Measurements from ENCODE around the gene LPAR3. TPM values are rescaled to one million over a fixed set of nuclear protein-coding genes. Genes with fewer than 3 reads are reported as not detected.

Gene LPAR3
- total RNA-seq, 1 experiment from 2014 or later, result 0.13 TPM

GRCh38 chr1:84803604-84804003, 89.4 kb downstream of the LPAR3 start:
- no peaks in the 10 kb centered on the region for H3K36me3 ChIP-seq (ENCODE audit: insufficient read depth, low read length, poor library complexity, severe bottlenecking)
- no peaks in the 10 kb centered on the region for H3K9me3 ChIP-seq (ENCODE audit: low read depth, low read length, poor library complexity, severe bottlenecking)
- no peak overlapping the region for H3K27ac ChIP-seq (ENCODE audit: low read depth, low read length, poor library complexity, severe bottlenecking)
- CTCF ChIA-PET, result no interaction called here
- no peak overlapping the region for H3K4me3 ChIP-seq (ENCODE audit: low read depth, low read length, poor library complexity, severe bottlenecking)
- no peaks in the 10 kb centered on the region for H3K4me1 ChIP-seq (ENCODE audit: insufficient read depth, low read length, poor library complexity, severe bottlenecking)
- DNase-seq (ENCODE audit: low spot score), result no peak
- no TSS peak for BruUV-seq (replicated peaks)
- peaks cover 27% of the 10 kb centered on the region for H3K27me3 ChIP-seq (replicated peaks; ENCODE audit: insufficient read depth, low read depth, low read length, poor library complexity)
- POLR2A ChIA-PET (ENCODE audit: low non-redundant PET), result no interaction called here
- TF ChIP-seq EZH2 (IDR thresholded peaks at IDR 0.05; ENCODE audit: borderline replicate concordance, low read depth, low read length, poor library complexity, severe bottlenecking) (no peak), CTCF (conservative IDR thresholded peaks at IDR 0.05; ENCODE audit: low read depth, low read length) (no peak)
- intact Hi-C loops (cut with micrococcal nuclease; ENCODE audit: unreplicated experiment), result no loop called here

GRCh38 chr1:84802567-84803232, 90.3 kb downstream of the LPAR3 start:
- Histone ChIP-seq H3K9me3 (ENCODE audit: low read depth, low read length, poor library complexity, severe bottlenecking) (no peaks in the 10 kb centered on the region), H3K27me3 (replicated peaks; ENCODE audit: insufficient read depth, low read depth, low read length, poor library complexity) (peaks cover 20% of the 10 kb centered on the region), H3K36me3 (ENCODE audit: insufficient read depth, low read length, poor library complexity, severe bottlenecking) (no peaks in the 10 kb centered on the region), H3K4me3 (ENCODE audit: low read depth, low read length, poor library complexity, severe bottlenecking) (no peak overlapping the region), H3K27ac (ENCODE audit: low read depth, low read length, poor library complexity, severe bottlenecking) (no peak overlapping the region), H3K4me1 (ENCODE audit: insufficient read depth, low read length, poor library complexity, severe bottlenecking) (no peaks in the 10 kb centered on the region)
- ChIA-PET POLR2A (ENCODE audit: low non-redundant PET) (no interaction called here), CTCF (interaction anchor here (1.3 kb wide), 1 partner anchor 20 kb away, joined by 4 read pairs; no protein-coding TSS in a partner anchor)
- intact Hi-C loops (cut with micrococcal nuclease; ENCODE audit: unreplicated experiment), result no loop called here
- no peak for DNase-seq (ENCODE audit: low spot score)
- TF ChIP-seq EZH2 (IDR thresholded peaks at IDR 0.05; ENCODE audit: borderline replicate concordance, low read depth, low read length, poor library complexity, severe bottlenecking) (no peak), CTCF (conservative IDR thresholded peaks at IDR 0.05; ENCODE audit: low read depth, low read length) (no peak)
- no TSS peak for BruUV-seq (replicated peaks)

- intact Hi-C loops (cut with micrococcal nuclease; ENCODE audit: unreplicated experiment), result no loop called here
- TF ChIP-seq EZH2 (IDR thresholded peaks at IDR 0.05; ENCODE audit: borderline replicate concordance, low read depth, low read length, poor library complexity, severe bottlenecking), result no peak
- TF ChIP-seq CTCF (conservative IDR thresholded peaks at IDR 0.05; ENCODE audit: low read depth, low read length), result no peak
- H3K4me1 ChIP-seq (ENCODE audit: insufficient read depth, low read length, poor library complexity, severe bottlenecking), result no peaks in the 10 kb centered on the region
- peaks cover 13% of the 10 kb centered on the region for H3K27me3 ChIP-seq (replicated peaks; ENCODE audit: insufficient read depth, low read depth, low read length, poor library complexity)
- H3K27ac ChIP-seq (ENCODE audit: low read depth, low read length, poor library complexity, severe bottlenecking), result no peak overlapping the region
- H3K9me3 ChIP-seq (ENCODE audit: low read depth, low read length, poor library complexity, severe bottlenecking), result no peaks in the 10 kb centered on the region
- no TSS peak for BruUV-seq (replicated peaks)
- ChIA-PET CTCF (no interaction called here), POLR2A (ENCODE audit: low non-redundant PET) (no interaction called here)
- no peak overlapping the region for H3K4me3 ChIP-seq (ENCODE audit: low read depth, low read length, poor library complexity, severe bottlenecking)
- H3K36me3 ChIP-seq (ENCODE audit: insufficient read depth, low read length, poor library complexity, severe bottlenecking), result no peaks in the 10 kb centered on the region
- DNase-seq (ENCODE audit: low spot score), result no peak
Measured at GRCh38 chr1:84800090-84801073, 92.6 kb downstream of the LPAR3 start.

All from A673 (cell line).